GM21786 (cell line): ENCODE data around the gene HIPK3.
A peak's percentile ranks its signal among the peaks of the same experiment; 100 is the strongest.
"Not testable (repeated sequence)": the region's sequence is repeated elsewhere in the genome, so short reads cannot be mapped to it uniquely, and the experiment has no call there.

ENCODE experiments used
- ATAC-seq: cut with Tn5 transposase; IDR thresholded peaks from one replicate; pipeline ENCODE4 v1.9.1; 2021; ENCODE audit not compliant: unreplicated experiment

HIPK3 gene

DNA sequence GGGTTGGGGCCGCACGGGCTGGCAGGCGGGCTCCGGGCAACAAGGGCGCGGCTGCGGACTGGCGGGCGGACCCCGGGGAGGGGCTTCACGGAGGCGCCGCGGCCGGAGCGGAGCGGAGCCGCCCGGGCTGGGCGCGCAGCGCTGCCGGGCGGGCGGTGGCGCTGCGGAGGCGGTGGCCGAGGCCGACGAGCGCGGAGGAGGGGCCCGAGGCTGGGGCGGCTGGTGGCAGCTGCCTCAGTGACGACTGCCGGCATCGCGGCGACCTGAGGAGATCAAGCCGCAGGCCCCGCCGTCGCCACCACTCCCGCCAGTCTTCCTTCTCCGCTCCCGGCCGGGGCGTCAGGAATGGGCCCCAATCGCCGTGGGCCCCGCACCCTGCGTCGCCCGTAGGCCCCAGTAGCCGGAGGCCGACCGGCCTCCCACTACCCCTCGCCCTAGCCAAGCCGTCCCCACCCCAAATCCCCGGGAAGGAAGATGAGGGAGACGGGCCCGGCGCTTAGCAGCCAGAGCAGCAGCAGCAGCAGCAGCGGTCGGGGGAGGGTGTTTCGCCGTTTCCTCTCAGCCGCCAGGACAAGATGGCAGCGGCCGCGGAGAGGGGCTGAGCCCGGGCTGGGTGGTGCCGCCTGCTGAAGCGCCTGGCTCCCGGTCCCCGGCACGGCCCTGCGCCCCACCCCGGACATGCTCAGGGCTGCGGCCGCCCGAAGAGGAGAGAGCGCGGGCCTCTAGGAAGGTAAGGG lies at the start of gene HIPK3:
HIPK3 (plus strand) TSS at position 222 of the 737 bp plus-strand sequence.
- peak; percentile 75 for ATAC-seq

DNA sequence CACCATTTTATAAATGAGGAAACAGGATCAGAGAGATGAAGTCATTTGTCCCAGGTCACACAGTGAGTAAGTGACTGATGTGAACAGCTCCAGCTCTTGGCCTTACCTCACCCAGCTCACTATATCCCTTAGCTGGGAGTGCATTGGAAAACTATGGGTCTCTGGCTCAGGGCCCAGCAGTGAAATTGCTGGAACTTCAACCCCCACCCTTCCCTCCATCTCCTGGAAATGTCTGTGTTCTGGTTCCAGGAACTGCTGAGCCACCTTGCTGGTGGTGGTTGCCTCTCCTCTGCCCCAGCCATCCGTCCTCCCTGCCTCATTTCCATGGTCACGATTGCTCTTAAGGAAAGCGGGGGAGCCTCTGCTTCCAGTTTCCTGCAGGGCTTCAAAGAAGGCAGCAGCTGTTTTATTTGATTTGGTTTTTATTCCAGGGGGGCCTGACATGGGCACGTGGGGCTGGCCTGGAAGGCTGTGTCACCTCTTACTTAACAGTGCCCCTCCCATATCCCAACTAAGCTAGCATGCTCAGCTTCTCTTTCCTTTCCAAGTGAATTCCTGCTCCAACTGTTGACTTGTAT lies 49.7 kb upstream of the HIPK3 start:
- ATAC-seq: no peak

DNA sequence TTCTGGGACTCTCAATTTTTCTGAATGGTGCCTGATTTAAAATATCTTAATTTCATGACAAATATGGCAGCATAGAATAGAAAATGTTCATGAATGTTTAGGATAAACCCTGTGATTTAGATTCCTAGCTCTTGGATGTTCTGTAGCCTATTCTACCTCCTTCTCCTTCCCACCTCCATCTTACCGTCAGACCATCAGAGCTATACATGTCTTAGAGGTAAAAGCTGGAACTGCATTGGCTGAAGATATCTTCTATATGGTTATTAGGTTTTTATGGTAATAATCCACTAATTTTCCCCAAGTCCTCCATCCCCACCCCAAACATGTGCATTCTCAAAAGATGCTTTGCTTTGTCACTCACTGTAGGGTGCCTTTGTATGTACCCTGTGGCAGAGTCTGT lies 49.0 kb upstream of the HIPK3 start:
- no peak for ATAC-seq

DNA sequence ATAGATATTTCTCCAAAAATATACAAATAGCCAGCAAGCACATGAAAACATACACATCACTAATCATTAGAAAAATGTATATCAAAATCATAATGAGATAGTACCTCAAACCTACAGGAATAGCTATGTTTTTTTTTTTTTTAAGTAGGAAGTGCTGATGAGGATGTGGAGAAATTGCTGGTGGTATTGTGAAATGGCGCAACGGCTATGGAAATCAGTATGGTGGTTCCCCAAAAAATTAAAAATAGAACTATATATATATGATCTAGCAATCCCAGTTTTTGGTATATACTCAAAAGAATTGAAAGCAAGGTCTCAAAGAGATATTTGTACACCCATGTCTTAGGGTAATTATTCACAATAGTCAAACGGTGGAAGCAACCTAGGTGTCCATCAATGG lies 46.0 kb upstream of the HIPK3 start:
- ATAC-seq: no peak

DNA sequence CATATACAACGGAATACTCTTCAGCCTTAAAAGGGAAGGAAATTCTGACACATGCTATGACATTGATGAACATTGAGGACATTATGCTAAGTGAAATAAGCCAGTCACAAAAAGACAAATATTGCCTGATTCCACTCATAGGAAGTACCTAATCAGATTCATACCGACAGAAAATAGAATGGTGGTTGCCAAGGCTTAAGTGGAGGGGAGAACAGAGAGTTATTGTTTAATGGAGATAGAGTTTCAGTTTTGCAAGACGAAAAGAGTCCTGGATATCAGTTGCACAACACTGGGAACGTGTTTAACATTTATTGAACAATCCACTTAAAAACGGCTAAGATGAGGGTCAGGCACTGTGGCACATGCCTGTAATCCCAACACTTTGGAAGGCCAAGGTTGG lies 45.6 kb upstream of the HIPK3 start:
- ATAC-seq: no peak

DNA sequence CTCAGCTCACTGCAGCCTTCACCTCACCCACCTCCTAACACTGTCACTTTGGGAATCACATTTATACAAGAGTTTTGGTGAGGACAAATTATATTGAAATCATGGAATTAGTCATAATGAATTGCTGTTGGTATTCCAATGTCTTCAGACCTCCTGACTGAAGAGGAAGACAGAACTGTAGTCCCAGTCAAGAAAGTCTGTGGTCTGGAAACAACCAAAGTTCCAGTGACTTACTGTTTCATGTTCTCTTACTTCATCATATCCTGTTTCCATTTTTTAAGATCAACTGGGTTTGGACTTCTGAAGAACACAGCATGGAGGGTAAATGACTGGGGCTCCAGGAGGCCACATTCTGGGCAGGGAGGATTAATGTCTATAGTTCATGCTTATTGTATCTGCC lies 43.0 kb upstream of the HIPK3 start:
- ATAC-seq: no peak

DNA sequence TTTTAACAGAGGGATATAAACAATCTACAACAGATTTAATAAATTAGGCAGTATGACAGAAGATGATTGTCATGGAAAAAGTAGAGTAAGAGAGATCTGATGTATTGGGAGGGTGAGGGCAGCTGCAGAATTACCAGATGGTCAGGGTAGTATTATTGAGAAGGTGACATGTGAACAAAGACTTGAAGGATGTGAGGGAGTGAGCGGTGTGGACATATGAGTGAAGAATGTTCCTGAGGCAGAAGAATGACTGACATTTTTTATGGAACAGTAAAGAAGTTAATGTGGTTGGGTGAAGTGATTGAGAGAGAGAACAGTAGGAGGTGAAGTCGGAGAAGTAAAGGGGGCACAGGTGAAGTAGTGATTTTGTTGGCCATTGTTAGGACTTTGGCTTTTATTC lies 42.4 kb upstream of the HIPK3 start:
- no peak for ATAC-seq

DNA sequence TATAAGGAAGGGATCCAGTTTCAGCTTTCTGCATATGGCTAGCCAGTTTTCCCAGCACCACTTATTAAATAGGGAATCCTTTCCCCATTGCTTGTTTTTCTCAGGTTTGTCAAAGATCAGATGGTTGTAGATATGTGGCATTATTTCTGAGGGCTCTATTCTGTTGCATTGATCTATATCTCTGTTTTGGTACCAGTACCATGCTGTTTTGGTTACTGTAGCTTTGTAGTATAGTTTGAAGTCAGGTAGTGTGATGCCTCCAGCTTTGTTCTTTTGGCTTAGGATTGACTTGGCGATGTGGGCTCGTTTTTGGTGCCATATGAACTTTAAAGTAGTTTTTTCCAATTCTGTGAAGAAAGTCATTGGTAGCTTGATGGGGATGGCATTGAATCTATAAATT lies 40.5 kb upstream of the HIPK3 start:
- ATAC-seq: not testable (repeated sequence)

DNA sequence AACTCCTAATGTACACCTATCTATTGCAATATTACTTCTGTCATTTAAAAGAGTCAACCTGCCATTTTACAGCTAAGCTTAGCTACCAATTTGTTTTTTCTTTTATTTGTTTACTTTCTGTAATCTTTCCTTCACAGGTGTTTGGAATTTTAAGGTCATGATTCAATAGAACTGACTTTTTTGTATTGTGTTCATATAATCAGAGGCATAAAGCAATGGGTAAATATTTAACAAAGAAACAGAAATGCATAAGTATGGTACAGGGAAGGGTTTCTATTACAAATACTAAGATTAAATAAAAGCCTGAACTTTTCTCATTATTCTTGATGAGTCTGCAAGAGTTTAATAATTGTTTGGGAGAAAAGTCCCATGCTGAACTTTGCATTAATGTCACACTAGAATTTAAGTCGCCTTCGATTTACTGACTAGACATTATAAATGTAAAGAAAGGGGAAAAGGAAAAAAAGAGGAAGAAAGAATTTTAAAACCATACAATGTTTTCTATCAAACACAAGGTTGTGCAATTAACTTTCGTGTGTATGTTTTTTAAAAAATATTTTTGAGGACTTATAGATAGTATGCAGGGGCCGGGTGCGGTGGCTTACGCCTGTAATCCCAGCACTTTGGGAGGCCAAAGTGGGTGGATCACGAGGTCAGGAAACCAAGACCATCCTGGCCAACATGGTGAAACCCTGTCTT lies 35.0 kb upstream of the HIPK3 start:
- no peak for ATAC-seq

DNA sequence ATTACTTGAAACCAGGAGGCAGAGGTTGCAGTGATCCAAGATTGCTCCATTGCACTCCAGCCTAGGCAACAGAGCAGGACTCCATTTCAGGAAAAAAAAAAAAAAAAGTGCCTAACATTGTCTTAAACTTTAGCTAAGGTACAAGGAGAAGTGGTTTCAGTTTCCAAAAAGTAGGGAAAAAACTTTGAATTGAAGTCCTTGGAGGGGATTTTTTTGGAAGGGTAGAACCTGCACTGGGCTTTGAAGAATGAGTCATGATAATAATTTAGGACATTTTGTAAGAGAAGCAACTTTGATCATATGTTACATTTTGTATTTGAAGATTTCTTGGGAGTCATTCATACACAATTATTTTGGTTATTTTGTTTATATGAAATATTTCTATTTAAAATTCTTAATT lies 31.8 kb upstream of the HIPK3 start:
- no peak for ATAC-seq

DNA sequence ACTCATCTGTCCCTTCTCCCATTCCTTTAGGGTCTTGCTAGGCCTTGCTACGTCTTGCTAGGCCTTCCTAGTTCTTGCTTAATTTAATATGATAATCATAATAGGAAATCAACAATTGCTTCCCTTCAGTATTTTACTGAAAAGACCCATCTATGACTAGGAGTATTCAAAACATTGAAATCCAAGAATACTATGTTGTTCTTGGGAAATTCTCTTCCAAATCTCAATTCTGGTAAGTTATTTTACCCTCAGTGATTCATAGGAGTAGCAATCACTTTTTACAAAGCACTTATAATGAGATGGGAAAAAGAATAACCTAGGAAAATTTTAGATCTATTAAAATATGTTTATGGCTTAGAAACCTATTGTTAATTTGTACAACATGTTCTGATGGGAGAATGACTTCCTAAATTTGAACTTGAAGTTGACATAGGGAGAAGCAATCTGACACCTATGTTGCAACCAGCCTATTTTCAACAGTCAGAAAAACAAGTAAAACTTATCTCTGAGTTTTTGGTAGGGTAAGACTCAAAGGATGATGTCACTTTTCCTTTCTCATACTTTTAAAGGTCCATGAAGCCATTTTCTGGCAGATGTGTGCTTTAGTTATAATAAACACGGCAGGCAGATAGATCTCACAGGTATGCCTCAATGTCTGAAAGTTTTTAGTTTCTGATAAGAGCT lies 29.5 kb upstream of the HIPK3 start:
- ATAC-seq: no peak

DNA sequence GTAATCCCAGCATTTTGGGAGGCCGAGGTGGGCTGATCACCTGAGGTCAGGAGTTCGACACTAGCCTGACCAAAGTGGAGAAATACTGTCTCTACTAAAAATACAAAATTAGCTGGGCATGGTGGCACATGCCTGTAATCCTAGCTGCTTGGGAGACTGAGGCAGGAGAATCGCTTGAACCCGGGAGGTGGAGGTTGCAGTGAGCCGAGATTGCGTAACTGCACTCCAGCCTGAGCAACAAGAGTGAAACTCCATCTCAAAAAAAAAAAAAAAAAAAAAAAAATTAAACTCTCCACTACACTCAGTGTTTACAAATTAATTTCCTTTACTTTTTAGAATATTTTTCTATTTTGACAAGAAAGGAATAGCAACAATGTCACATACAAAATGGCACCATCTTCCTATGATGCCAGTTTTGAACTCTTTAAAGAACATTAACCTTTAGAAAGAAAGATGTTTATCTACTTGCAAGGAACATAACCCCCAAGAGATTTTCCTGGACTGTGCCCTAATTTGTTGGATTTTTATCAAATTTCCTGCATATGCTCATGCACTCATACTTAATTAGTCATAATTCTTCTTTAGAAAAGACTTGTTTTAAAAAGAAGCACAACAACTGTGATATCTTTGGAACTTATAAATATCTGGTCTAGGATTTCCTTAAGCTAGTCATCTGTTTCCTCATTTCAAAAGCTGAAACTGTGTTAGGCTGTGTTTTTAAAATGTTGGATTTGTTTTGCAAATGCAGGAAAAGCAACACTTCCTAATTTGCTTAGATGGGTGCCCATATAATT lies 22.6 kb upstream of the HIPK3 start:
- no peak for ATAC-seq

DNA sequence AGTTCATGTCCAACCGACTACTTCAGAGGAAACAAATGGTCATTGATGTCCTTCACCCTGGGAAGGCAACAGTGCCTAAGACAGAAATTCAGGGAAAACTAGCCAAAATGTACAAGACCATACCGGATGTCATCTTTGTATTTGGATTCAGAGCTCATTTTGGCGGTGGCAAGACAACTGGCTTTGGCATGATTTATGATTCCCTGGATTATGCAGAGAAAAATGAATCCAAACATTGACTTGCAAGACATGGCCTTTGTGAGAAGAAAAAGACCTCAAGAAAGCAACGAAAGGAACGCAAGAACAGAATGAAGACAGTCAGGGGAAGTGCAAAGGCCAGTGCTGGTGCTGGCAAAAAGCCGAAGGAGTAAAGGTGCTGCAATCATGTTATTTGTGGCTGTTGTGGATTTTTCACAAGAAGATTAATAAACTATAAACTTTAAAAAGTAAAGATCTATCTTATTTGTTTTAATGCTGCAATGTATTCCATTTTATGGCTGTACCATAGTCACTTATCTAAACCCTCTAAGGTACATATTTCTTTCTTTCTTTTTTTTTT lies 20.1 kb upstream of the HIPK3 start:
- ATAC-seq: no peak

DNA sequence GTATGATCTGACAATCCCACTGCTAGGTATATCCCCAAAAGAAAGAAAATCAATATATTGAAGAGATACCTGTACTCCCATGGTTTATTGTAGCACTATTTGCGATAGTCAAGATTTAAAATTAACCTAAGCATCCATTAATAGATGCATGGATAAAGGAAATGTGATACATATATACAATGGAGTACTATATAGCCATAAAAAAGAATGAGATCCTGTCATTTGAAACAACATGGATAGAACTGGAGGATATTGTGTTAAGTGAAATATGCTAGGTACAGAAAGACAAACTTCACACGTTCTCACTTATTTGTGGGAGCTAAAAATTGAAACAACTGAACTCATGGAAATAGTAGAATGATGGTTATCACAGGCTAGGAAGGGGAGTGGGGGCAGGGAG lies 14.6 kb upstream of the HIPK3 start:
- ATAC-seq: no peak

DNA sequence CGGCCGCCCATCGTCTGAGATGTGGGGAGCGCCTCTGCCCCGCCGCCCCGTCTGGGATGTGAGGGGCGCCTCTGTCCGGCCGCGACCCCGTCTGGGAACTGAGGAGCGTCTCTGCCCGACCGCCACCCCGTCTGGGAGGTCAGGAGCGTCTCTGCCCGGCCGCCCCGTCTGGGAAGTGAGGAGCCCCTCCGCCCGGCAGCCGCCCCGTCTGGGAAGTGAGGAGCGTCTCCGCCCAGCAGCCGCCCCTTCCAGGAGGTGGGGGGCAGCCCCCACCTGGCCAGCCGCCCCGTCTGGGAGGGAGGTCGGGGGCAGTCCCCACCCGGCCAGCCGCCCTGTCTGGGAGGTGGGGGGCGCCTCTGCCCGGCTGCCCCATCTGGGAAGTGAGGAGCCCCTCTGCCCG lies 13.5 kb upstream of the HIPK3 start:
- ATAC-seq: not testable (repeated sequence)

DNA sequence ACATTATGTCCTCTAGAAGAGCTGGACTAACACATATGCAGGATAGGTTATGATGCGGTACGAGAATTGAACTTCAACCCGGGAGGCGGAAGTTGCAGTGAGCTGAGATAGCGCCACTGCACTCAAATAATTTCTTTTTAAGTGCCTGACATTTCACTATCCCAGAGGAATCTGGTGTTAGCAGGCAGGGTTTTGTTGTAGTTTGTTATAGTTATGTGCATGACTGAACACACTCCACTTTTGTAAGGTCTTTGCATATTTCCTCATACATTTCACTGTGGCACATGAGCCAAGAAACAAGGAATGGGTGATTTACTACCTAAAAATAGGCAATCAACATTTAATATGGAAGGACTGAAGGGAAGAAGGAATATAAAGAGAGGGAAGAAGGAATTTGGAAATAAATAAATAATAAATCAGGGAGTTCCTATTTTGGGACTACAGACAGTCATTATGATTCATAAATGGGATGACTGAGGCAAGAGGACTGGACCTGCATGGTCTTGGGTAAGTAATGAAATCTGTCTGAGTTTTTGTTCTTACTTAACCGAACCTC lies 8.7 kb upstream of the HIPK3 start:
- no peak for ATAC-seq

DNA sequence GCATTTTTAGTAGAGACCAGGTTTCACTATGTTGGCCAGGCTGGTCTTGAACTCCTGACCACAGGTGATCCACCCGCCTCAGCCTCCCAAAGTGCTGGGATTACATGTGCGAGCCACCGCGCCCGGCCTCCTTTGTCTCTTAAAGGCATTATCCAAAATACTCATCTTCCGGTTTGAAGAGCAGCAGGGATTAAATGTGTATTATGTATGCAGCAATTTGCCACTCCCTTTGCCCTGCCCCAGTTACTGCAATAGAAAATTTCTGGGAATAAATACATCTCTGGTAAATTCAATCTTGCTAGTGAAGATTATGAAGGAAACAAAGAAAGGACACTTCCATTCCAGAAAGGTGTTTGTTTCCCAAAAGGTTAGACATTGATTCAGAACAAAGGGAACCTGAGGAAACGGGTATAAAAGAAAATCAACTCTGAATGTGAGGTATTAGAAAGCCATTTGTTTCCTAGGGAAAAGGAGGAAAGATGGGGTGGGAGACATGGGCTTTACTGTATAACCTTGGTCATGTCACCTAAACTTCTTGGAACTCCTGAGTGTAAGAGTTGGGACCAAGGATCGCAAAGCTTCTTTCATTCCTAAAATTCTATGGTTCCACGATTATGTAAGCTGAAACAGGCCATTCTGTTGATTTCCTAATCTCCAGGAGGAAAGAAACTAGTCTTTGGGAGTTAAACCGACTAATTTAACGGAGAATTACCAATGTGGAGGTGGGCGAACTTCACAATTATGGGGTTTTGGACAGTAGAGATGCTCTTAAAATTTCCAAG lies 959 bp upstream of the HIPK3 start:
- no peak for ATAC-seq

DNA sequence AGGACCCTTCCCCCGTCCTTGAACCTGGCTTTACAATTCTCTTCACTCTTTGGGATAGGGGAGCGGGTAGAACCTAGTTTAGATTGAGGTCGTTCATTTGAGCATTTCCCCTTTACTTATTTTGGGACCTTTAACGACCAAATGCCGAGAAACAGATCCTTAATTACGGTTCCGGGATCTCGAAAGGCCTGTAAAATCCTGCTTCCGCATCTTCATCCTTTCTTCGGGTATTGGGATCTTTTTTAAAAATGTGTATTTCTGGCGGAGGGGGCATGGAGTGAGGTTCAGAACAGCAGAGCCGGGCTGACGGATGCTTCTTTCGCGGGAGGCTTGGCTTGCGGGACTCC lies 395 bp upstream of the HIPK3 start:
- no peak for ATAC-seq

DNA sequence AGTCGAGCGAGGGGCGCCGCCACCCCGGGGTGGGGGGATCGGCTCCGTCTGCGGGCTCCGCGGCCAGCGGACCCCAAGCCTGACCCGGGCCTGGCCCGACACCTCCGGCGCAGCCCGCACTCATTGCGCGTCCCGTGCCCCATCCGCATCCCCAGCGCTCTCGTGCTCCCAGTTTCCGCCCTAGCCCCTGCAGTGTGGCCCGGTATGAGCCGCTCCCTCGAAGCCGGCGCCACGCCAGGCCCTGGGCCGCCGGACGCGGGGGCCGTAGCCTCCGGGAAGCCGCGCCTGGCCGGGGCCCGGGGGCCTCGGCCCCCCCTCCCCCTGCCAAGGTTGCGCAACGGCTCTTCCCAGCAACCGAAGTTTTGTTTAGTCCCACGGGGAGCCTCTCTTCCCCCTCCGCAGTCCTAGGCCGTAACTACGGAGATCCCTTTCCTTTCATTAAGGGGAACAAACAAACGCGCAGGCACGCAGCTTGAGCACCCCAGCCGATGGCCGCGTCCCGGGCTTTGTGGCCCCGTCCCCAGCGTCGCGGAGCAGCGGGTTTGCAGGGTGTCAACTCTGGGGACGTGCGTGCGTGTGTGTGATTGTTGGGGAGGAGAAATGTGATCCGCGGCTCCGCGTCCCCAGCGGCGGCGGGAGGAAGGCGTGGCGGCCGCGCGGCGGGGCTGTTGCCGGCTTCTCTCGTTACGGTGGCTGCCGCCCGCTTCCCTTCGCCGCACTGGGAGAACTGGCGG lies 883 bp downstream of the HIPK3 start:
- ATAC-seq: peak; percentile 29
